ENCODE results near the gene SYT9. TPM values are rescaled to one million over a fixed set of nuclear protein-coding genes. Genes with fewer than 3 reads are reported as not detected.

SYT9 gene
- polyA plus RNA-seq, 1 of the 3 experiments (the other 2 are of a cell fraction) = 0.10 TPM

DNA sequence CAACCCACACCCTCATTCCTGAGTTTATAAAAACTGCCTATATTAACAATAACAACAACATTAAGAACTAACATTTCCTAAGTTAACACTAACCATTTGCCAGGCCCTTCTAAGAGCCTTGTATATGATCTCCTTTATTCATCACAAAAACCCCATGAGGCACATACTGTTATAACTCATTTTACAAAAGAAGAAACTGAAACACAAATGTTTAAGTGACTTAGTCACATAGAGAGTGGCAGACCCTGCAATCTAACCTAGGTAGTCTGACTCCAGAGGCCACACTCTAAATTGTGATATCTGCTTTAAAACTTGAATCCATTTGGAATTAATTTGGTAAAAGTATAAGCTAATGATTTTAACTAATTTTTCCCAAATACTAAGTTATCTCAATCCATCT lies 116.1 kb downstream of the SYT9 start:
- H3K27ac ChIP-seq (ENCODE audit: low read depth in 2 of 2, low read length in 1 of 2) = no peak overlapping the region
- H3K79me2 ChIP-seq (ENCODE audit: insufficient read depth) = no peaks in the 10 kb centered on the region
- H2AFZ ChIP-seq (ENCODE audit: low read depth) = no peak overlapping the region
- TF ChIP-seq FOSL2 (IDR thresholded peaks at IDR 0.05; ENCODE audit: borderline replicate concordance, low read depth) (no peak), RFX5 (IDR thresholded peaks at IDR 0.05; ENCODE audit: low read length) (no peak), RXRA (IDR thresholded peaks at IDR 0.05; ENCODE audit: borderline replicate concordance, low read depth) (no peak), REST (IDR thresholded peaks at IDR 0.05; ENCODE audit: low read depth, low read length) (no peak)
- H3F3A ChIP-seq (replicated peaks; ENCODE audit: insufficient read depth) = no peaks in the 10 kb centered on the region
- no peaks in the 10 kb centered on the region for H4K20me1 ChIP-seq (ENCODE audit: insufficient read depth)
- DNase-seq = no peak
- H3K36me3 ChIP-seq (replicated peaks in 1 of 2; ENCODE audit: control insufficient read depth in 1 of 2, insufficient read depth in 2 of 2, low read length in 1 of 2) = no peaks in the 10 kb centered on the region
- H3K27me3 ChIP-seq (ENCODE audit: insufficient read depth) = no peaks in the 10 kb centered on the region
- no peaks in the 10 kb centered on the region; the same call in 1 of the 2 replicates for H3K9me3 ChIP-seq
- H3K4me2 ChIP-seq = no peak overlapping the region
- H3K9me2 ChIP-seq = no peaks in the 10 kb centered on the region
- ChIA-PET POLR2A (no interaction called here), CTCF (interaction anchor here (0.6 kb wide), 1 partner anchor 89 kb away, joined by 3 read pairs; no protein-coding TSS in a partner anchor)
- no peaks in the 10 kb centered on the region for H3K4me1 ChIP-seq (ENCODE audit: control insufficient read depth in 1 of 2, insufficient read depth in 2 of 2, low read depth in 1 of 2, low read length in 1 of 2)
- no peak overlapping the region for H3K9ac ChIP-seq
- H3K4me3 ChIP-seq (ENCODE audit: low read depth in 2 of 2, low read length in 1 of 2) = no peak overlapping the region

- 29% methylated on average over 1 of the region's 1 CpG for WGBS (ENCODE audit: low lambda C conversion rate)
- ChIA-PET POLR2A (no interaction called here), CTCF (no interaction called here)
Measured at GRCh38 chr11:7376386-7376785, 124.7 kb downstream of the SYT9 start.

DNA sequence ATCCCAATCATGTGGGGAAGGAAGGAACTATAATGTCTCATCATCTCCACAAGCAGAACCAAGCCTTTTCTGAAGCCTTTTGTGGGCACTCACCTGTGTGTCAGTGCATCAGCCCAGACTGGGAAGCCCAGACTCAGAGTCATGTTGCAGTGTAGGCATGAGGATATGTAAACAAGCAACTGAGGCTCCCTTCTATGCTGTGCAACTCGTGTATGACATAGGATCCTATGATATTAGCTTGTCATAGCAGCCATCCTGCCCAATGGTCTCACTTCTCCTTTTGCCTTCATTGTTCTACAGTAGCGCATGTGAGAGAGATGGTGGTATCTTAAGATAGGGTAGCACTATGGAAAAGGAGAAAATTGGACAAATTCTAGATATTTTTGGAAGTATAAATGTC lies 130.2 kb downstream of the SYT9 start:
- H3K9me2 ChIP-seq = no peaks in the 10 kb centered on the region
- H3K27me3 ChIP-seq (ENCODE audit: insufficient read depth) = no peaks in the 10 kb centered on the region
- no peak for DNase-seq
- no peaks in the 10 kb centered on the region for H3K4me1 ChIP-seq (ENCODE audit: control insufficient read depth in 1 of 2, insufficient read depth in 2 of 2, low read depth in 1 of 2, low read length in 1 of 2)
- H3K4me3 ChIP-seq (ENCODE audit: low read depth in 2 of 2, low read length in 1 of 2) = no peak overlapping the region
- H3F3A ChIP-seq (replicated peaks; ENCODE audit: insufficient read depth) = no peaks in the 10 kb centered on the region
- CTCF ChIA-PET = interaction anchor here (1.3 to 2.4 kb wide), 3 partner anchors 61 to 284 kb away, joined by 3 to 8 read pairs (median 4); no protein-coding TSS in a partner anchor
- no peak overlapping the region for H3K9ac ChIP-seq
- no peaks in the 10 kb centered on the region for H4K20me1 ChIP-seq (ENCODE audit: insufficient read depth)
- TF ChIP-seq SMC3 (IDR thresholded peaks at IDR 0.05; ENCODE audit: low read depth, low read length) = no peak
- TF ChIP-seq TCF12 (IDR thresholded peaks at IDR 0.05) = no peak
- no peak for TF ChIP-seq GABPA (IDR thresholded peaks at IDR 0.05; ENCODE audit: low read depth)
- no peak for TF ChIP-seq TAF1 (IDR thresholded peaks at IDR 0.05; ENCODE audit: borderline replicate concordance, low read depth, low read length)
- TF ChIP-seq GATA2 (CRISPR knock-in tag; IDR thresholded peaks at IDR 0.05) = no peak
- no peak for TF ChIP-seq FOXM1 (IDR thresholded peaks at IDR 0.05; ENCODE audit: low read depth)
- no peaks in the 10 kb centered on the region for H3K9me3 ChIP-seq
- H3K79me2 ChIP-seq (ENCODE audit: insufficient read depth) = no peaks in the 10 kb centered on the region
- POLR2A ChIA-PET = no interaction called here
- H3K4me2 ChIP-seq = no peak overlapping the region
- no peak overlapping the region for H2AFZ ChIP-seq (ENCODE audit: low read depth)
- WGBS (ENCODE audit: low lambda C conversion rate) = 25% methylated on average over 2 of the region's 2 CpGs
- no peaks in the 10 kb centered on the region for H3K36me3 ChIP-seq (replicated peaks in 1 of 2; ENCODE audit: control insufficient read depth in 1 of 2, insufficient read depth in 2 of 2, low read length in 1 of 2)
- no peak overlapping the region for H3K27ac ChIP-seq (ENCODE audit: low read depth in 2 of 2, low read length in 1 of 2)

More at GRCh38 chr11:7376386-7376785, 124.7 kb downstream of the SYT9 start:
- Histone ChIP-seq H3K9me2 (no peaks in the 10 kb centered on the region), H3K9me3 (no peaks in the 10 kb centered on the region; the same call in 1 of the 2 replicates), H3F3A (replicated peaks; ENCODE audit: insufficient read depth) (no peaks in the 10 kb centered on the region), H3K36me3 (replicated peaks in 1 of 2; ENCODE audit: control insufficient read depth in 1 of 2, insufficient read depth in 2 of 2, low read length in 1 of 2) (no peaks in the 10 kb centered on the region), H3K9ac (no peak overlapping the region), H3K4me2 (no peak overlapping the region), H3K4me3 (ENCODE audit: low read depth in 2 of 2, low read length in 1 of 2) (no peak overlapping the region), H3K27ac (ENCODE audit: low read depth in 2 of 2, low read length in 1 of 2) (no peak overlapping the region), H3K4me1 (ENCODE audit: control insufficient read depth in 1 of 2, insufficient read depth in 2 of 2, low read depth in 1 of 2, low read length in 1 of 2) (no peaks in the 10 kb centered on the region), H3K27me3 (ENCODE audit: insufficient read depth) (no peaks in the 10 kb centered on the region), H3K79me2 (ENCODE audit: insufficient read depth) (no peaks in the 10 kb centered on the region), H2AFZ (ENCODE audit: low read depth) (no peak overlapping the region), H4K20me1 (ENCODE audit: insufficient read depth) (no peaks in the 10 kb centered on the region)
- DNase-seq = no peak
- TF ChIP-seq NRF1 (IDR thresholded peaks at IDR 0.05; ENCODE audit: low read depth, low read length) (no peak), RFX5 (IDR thresholded peaks at IDR 0.05; ENCODE audit: low read length) (no peak), FOXM1 (IDR thresholded peaks at IDR 0.05; ENCODE audit: low read depth) (no peak), POLR2AphosphoS5 (IDR thresholded peaks at IDR 0.05; ENCODE audit: low read depth, low read length) (no peak), JUND (IDR thresholded peaks at IDR 0.05) (no peak), FOSL2 (IDR thresholded peaks at IDR 0.05; ENCODE audit: borderline replicate concordance, low read depth) (no peak)
